ENCODE measurements around the gene IL31. TPM values are rescaled to one million over a fixed set of nuclear protein-coding genes. Genes with fewer than 3 reads are reported as not detected.

IL31 gene
- total RNA-seq, 1 donor from 2014 or later, result not detected

Other genes with a start within 250 kb of the IL31 start
- gene BCL7A, start 152.3 kb downstream of the IL31 start, total RNA-seq (ENCODE audit: unreplicated experiment), result 6.2 TPM
- 63.3 TPM for gene MLXIP, start 95.5 kb downstream of the IL31 start, total RNA-seq (ENCODE audit: unreplicated experiment)
- gene LRRC43, start 8.9 kb upstream of the IL31 start, total RNA-seq (ENCODE audit: unreplicated experiment), result 0.31 TPM
- 0.38 TPM for gene B3GNT4, start 29.5 kb upstream of the IL31 start, total RNA-seq (ENCODE audit: unreplicated experiment)
- 50.1 TPM for gene DIABLO, start 51.8 kb upstream of the IL31 start, total RNA-seq (ENCODE audit: unreplicated experiment)
- gene VPS33A, start 92.3 kb upstream of the IL31 start, total RNA-seq (ENCODE audit: unreplicated experiment), result 32.1 TPM
- gene CLIP1, start 248.4 kb upstream of the IL31 start, total RNA-seq (ENCODE audit: unreplicated experiment), result 57.7 TPM

Data from endothelial cell (in vitro differentiated cells).